ENCODE measurements around the gene BACH1.

Gene BACH1

DNA sequence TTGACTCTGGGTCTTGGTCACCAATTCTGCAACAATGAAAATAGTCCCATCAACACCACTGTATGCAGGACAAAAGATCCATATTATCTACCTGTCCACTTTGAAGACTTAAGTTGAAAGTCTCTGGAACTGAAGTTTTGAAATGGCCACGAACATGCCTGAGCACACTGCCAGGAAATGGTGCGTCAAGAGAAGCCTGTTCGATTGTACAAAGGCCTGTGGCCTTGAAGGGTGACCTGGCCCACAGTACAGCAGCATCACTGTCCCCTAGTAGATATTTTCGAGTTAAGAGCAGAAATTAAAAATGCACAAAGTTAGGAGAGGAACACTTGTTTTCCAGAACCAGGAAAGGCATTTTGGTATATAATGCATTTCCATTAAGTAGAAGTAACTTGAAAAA is 78.5 kb downstream of the BACH1 start:
- TF ChIP-seq, protein P1, sequence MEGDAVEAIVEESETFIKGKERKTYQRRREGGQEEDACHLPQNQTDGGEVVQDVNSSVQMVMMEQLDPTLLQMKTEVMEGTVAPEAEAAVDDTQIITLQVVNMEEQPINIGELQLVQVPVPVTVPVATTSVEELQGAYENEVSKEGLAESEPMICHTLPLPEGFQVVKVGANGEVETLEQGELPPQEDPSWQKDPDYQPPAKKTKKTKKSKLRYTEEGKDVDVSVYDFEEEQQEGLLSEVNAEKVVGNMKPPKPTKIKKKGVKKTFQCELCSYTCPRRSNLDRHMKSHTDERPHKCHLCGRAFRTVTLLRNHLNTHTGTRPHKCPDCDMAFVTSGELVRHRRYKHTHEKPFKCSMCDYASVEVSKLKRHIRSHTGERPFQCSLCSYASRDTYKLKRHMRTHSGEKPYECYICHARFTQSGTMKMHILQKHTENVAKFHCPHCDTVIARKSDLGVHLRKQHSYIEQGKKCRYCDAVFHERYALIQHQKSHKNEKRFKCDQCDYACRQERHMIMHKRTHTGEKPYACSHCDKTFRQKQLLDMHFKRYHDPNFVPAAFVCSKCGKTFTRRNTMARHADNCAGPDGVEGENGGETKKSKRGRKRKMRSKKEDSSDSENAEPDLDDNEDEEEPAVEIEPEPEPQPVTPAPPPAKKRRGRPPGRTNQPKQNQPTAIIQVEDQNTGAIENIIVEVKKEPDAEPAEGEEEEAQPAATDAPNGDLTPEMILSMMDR (IDR thresholded peaks at IDR 0.05; ENCODE audit: insufficient read depth, low read depth, low read length, missing control alignments), result no peak
- no peak for DNase-seq (ENCODE audit: low read depth)
- H3K4me3 ChIP-seq (ENCODE audit: low read length), result no peak overlapping the region

DNA sequence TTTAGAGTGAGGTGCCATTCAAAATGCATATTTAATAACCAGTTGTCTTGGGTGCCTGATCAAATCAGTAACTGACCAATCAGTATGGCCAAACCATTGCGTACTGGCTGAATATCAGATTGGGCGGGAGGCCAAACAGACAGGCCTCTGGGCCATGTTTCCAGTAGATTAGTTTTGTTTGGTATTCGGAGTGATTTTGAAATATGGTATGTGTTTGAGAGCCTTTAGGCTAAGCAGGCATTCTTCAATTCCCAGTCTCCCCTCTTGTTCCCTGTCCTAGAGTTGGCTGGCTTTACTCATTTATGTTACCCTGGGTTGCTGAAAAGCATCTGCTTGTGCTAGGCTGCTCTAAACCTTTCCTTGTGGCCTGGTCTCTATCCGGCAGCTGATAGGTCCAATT is 80.1 kb downstream of the BACH1 start:
- TF ChIP-seq, protein P1 (IDR thresholded peaks at IDR 0.05; ENCODE audit: insufficient read depth, low read depth, low read length, missing control alignments), result no peak
- DNase-seq (ENCODE audit: low read depth), result peak; percentile 19
- no peak overlapping the region for H3K4me3 ChIP-seq (ENCODE audit: low read length)

- no peak for DNase-seq (ENCODE audit: low read depth)
- H3K4me3 ChIP-seq (ENCODE audit: low read length), result no peak overlapping the region
- TF ChIP-seq, protein P1 (IDR thresholded peaks at IDR 0.05; ENCODE audit: insufficient read depth, low read depth, low read length, missing control alignments), result no peak
Observed at GRCh38 chr21:29379517-29380054, 80.9 kb downstream of the BACH1 start.

DNA sequence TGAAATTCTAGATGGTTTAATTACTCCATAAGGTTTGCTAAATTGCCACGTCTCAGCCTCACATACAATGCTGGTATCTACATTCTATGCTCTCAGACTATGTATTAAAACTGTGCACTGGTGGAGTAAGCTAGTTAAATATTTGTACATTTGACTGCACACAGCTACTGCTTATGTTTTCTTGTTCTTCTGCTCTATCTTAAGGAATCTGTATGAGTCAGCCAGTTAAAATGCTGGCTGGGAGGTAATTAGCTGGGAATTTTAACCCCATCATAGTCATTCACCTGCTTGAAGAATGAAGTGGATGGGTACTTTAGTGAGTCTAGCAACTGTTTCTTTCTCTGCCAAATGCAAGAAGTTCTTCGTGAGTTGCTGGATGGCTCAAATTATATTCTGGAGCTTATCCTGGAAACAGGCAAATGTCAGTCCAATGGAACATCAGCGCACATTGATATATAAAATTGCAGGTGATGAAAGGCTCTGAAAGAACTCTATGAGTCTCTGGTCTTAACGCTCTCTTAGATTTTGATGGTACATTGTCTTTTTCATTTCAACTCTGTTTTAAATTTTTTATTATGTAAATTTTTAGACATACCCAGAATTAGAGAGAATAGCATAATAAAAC is 83.4 kb downstream of the BACH1 start:
- TF ChIP-seq, protein P1 (IDR thresholded peaks at IDR 0.05; ENCODE audit: insufficient read depth, low read depth, low read length, missing control alignments), result no peak
- peak; percentile 81 for DNase-seq (ENCODE audit: low read depth)
- H3K4me3 ChIP-seq (ENCODE audit: low read length), result no peak overlapping the region

DNA sequence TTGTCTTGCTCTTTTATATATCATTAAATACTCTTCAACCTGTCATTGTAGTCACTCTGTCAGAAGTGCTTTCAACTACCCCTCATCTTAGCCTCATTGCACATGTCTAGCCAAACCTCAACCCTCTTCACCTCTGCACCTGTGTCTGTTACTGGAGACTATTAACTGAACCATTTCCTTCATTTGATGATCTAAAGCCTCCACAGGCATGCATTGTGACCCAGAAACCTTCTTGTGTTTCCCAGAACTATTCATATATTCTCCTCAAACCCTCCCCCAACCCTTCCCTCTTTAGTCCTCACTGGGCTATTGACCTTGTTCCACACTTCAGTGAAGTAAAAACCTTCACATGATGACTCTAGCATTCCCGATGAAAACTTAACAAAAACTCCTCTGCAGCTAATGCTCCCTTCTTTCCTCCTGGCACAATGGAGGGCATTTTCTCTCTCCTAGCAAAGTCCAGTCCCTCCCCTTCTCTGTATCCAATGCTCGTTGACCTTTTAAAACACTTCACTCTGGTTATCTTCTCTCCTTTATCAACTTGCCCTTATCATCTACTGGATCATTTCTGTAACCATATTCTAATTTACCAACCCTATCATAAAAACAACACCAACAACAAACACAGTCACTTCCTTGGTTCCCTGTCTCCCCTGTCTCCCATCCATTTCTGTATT is 86.1 kb downstream of the BACH1 start:
- no peak for DNase-seq (ENCODE audit: low read depth)
- H3K4me3 ChIP-seq (ENCODE audit: low read length), result no peak overlapping the region
- TF ChIP-seq, protein P1 (IDR thresholded peaks at IDR 0.05; ENCODE audit: insufficient read depth, low read depth, low read length, missing control alignments), result no peak

- TF ChIP-seq, protein P1 (IDR thresholded peaks at IDR 0.05; ENCODE audit: insufficient read depth, low read depth, low read length, missing control alignments), result no peak
- no peak for DNase-seq (ENCODE audit: low read depth)
- no peak overlapping the region for H3K4me3 ChIP-seq (ENCODE audit: low read length)
Observed at GRCh38 chr21:29385934-29386520, 87.3 kb downstream of the BACH1 start.

Measured in epithelial cell of esophagus (primary cell).